IPS DF 19.7 (cell line): ENCODE measurements around the gene SELENOM.
"Not testable (repeated sequence)": the region's sequence is repeated elsewhere in the genome, so short reads cannot be mapped to it uniquely, and the experiment has no call there.

ENCODE experiments used
- DNase-seq: peaks from one replicate; pipeline ENCODE4 v3.0.0-alpha.2; 2013; ENCODE audit warnings: low read depth, low spot score

SELENOM gene

GRCh38 chr22:31133911-31134310 is 26.5 kb upstream of the SELENOM start:
- DNase-seq: no peak

- no peak for DNase-seq
Observed at GRCh38 chr22:31130873-31131272, 23.5 kb upstream of the SELENOM start.

- DNase-seq: no peak
Observed at GRCh38 chr22:31128156-31128555, 20.8 kb upstream of the SELENOM start.

- DNase-seq: no peak
Observed at GRCh38 chr22:31127181-31127772, 19.9 kb upstream of the SELENOM start.

GRCh38 chr22:31126869-31127175 is 19.5 kb upstream of the SELENOM start:
- DNase-seq: no peak

- no peak for DNase-seq
Observed at GRCh38 chr22:31126128-31126868, 18.9 kb upstream of the SELENOM start.

GRCh38 chr22:31125521-31126117 is 18.3 kb upstream of the SELENOM start:
- DNase-seq: no peak

GRCh38 chr22:31124811-31125465 is 17.6 kb upstream of the SELENOM start:
- no peak for DNase-seq

- no peak for DNase-seq
Observed at GRCh38 chr22:31124290-31124689, 16.9 kb upstream of the SELENOM start.

GRCh38 chr22:31123292-31123602 is 15.9 kb upstream of the SELENOM start:
- no peak for DNase-seq

GRCh38 chr22:31122532-31123291 is 15.3 kb upstream of the SELENOM start, which contains the start of gene INPP5J:
INPP5J (plus strand) TSS chr22:31122966; CDS start chr22:31123015, 49 bp downstream.
- no peak for DNase-seq

- DNase-seq: no peak
Observed at GRCh38 chr22:31122196-31122531, 14.8 kb upstream of the SELENOM start.

GRCh38 chr22:31121403-31121802 is 14.0 kb upstream of the SELENOM start:
- no peak for DNase-seq

GRCh38 chr22:31120642-31121041 is 13.3 kb upstream of the SELENOM start:
- DNase-seq: no peak

- no peak for DNase-seq
Observed at GRCh38 chr22:31120230-31120629, 12.9 kb upstream of the SELENOM start.

- no peak for DNase-seq
Observed at GRCh38 chr22:31119026-31119717, 11.8 kb upstream of the SELENOM start.

GRCh38 chr22:31118046-31118820 is 10.9 kb upstream of the SELENOM start:
- no peak for DNase-seq

- DNase-seq: not testable (repeated sequence)
Observed at GRCh38 chr22:31112547-31113091, 5.3 kb upstream of the SELENOM start.

GRCh38 chr22:31107894-31108218 is 488 bp upstream of the SELENOM start:
- DNase-seq: no peak

GRCh38 chr22:31106731-31107177 is 614 bp downstream of the SELENOM start:
- no peak for DNase-seq
